Islet of Langerhans (tissue), 1 donor: ENCODE data around the gene SNX10.
A peak's percentile ranks its signal among the peaks of the same experiment; 100 is the strongest.

Experiments
- FAIRE-seq: peaks from one replicate; lab custom pipeline; 2011; peaks lifted over from hg19 to GRCh38; lab: Jason Lieb, UNC

The SNX10 gene

GRCh38 chr7:26369593-26369992 is 77.9 kb downstream of the SNX10 start:
- FAIRE-seq, result peak; percentile 95

DNA sequence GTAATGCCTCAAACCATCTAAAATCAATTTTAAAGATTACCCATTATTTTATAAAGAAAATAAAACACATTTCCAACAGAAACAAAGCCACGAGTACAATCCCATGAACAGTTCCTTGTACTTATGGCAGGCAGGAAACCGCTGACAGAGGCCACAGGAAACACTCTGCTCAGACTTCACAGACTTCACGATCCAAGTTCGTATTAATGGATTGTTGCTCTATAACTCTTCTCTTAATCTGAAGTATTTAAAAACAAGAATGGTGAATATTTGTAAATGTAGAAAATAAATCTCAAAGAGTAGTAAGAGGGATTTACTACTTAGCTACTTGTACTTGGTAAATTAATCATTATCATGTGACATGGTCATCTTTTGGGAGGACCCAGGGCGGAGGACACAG is 78.3 kb downstream of the SNX10 start:
- no peak for FAIRE-seq

DNA sequence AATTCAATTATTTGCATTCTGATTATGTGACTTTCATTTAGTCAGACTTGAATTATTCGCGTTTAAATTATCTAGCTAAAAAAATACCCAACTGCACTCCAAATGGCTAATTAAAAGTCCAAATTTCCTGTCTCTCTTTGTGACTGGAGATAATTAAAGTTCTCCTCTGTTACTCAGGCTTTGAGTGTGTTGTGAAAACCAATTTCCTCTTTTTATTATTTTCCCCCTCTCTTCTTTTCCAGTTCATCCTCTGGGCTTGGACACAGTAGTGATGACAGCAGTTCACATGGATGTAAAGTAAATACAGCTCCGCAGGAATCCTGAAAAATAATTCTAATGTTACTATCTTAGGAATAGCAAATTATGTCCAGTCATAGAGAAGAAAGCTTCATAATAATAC is 80.6 kb downstream of the SNX10 start:
- FAIRE-seq, result no peak

GRCh38 chr7:26372704-26373103 is 81.0 kb downstream of the SNX10 start:
- peak; percentile 62 for FAIRE-seq

- peak; percentile 83 for FAIRE-seq
Measured at GRCh38 chr7:26374647-26375373, 83.1 kb downstream of the SNX10 start.

DNA sequence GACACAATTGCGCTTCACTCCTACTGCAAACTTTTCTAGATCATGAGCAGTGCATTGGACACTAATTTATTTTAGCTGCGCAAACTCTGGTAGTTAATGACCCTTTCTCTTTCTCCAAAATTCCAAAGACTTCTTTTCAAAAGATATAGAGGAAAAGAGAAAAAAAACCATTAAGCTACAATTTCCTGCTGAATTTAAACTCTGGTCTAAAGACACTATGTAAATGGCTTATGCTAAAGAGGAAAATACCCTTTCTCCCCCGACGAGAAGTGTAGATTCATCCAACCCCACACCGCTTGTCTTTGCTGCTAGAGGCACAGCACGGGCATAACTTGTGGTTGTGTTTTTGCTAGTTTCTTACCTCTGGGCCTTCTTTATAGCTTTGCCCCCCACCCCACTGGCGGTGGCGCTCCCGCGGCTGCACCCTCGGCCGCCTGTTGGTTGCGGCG is 84.1 kb downstream of the SNX10 start:
- FAIRE-seq, result no peak

DNA sequence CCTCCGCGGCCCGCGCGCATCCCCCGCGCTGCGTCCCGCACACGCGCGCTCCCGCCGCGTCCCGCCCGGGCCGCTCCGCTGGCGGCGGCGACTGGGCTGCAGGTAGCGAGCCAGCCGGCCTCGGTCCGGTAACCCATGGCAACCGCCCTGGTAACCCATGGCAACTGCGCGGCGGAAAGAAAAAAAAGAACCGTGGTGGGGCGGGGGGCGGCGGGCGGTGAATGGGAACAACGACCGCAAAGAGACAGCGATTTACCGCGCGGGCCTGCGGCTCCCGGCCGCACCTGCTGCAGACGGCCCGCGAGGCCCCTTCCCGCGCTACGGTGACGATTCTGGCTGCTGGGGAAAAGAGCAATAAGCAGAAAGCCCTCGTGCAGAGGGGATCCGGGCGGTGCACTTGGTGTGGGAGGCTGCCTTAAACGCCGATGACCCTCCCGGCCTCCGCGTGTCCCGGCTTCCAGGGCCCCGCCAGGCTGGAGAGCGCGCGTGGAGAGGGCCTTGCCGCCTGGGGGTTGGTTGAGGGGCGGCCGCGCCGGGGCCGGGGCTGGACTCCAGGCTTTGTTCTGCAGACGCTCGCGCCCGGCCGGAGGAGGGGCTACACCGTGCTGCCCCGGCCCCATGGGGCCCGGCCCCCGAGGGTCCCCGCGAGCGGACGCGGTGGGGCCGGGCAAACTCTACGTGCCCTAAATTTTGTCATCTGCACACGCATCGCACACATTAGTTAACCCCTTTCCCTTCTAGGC is 84.7 kb downstream of the SNX10 start:
- FAIRE-seq, result no peak

- no peak for FAIRE-seq
Measured at GRCh38 chr7:26378016-26378415, 86.4 kb downstream of the SNX10 start.

- FAIRE-seq, result no peak
Measured at GRCh38 chr7:26379711-26380110, 88.0 kb downstream of the SNX10 start.

- no peak for FAIRE-seq
Measured at GRCh38 chr7:26381476-26382353, 90.1 kb downstream of the SNX10 start.

DNA sequence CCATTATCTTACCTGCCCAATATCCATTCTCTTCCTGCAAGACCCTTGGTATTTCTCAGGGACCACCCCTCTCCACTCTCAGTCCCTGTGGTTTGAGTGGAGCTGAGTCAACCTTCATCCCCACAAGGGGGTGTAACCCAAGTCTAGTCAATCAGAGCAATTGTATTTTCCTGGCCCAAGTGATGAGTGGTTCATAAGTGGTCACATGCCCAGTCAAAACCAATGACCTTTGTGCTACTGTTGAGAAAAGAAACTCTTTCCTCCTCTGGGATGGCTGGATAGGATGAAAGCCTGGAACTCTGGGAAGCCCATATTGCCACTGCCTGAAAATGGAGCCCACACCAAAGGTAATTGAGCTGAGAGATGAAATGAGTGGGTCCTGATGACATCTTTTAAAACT is 93.6 kb downstream of the SNX10 start:
- no peak for FAIRE-seq

GRCh38 chr7:26387731-26388130 is 96.1 kb downstream of the SNX10 start:
- no peak for FAIRE-seq

DNA sequence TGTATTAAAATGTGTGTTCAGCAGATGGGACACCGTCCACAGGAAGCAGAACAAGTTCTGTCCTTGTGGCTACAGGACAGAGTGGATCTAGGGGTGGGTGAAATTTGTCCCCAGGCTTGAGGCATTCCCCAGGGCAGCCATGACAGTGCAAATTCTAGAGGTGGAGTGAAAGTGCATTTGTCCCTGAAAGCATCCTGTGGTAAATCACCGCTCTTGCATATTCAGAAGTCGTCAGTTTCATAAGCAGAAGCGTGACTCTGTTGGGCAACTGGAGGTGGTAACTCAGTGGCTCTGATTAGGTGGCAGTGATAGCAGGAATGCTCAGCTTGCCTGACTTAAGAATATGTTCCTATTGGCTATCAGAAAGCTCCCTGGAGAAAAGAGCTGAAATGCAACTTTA is 96.6 kb downstream of the SNX10 start:
- no peak for FAIRE-seq

DNA sequence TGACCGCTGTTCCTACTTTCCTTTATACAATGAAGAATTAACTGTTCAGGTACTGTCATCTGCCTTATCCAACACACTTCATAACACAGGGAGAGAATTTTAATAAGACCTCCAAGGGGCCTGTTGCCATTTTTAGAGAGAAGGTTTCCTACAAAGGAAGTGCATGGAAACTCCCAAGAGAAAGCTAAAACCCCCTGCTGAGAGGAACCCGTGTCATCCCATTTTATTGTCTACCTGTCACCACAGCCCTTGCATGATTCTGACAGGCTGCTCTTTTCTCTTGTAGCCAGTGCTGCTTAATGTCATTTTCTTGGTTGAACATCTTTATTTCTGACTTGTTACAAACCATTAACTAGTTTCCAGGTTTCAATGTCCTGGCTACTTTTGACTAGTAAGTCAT is 98.4 kb downstream of the SNX10 start:
- FAIRE-seq, result no peak

GRCh38 chr7:26393818-26394217 is 102.2 kb downstream of the SNX10 start:
- no peak for FAIRE-seq

- no peak for FAIRE-seq
Measured at GRCh38 chr7:26397332-26397731, 105.7 kb downstream of the SNX10 start.

DNA sequence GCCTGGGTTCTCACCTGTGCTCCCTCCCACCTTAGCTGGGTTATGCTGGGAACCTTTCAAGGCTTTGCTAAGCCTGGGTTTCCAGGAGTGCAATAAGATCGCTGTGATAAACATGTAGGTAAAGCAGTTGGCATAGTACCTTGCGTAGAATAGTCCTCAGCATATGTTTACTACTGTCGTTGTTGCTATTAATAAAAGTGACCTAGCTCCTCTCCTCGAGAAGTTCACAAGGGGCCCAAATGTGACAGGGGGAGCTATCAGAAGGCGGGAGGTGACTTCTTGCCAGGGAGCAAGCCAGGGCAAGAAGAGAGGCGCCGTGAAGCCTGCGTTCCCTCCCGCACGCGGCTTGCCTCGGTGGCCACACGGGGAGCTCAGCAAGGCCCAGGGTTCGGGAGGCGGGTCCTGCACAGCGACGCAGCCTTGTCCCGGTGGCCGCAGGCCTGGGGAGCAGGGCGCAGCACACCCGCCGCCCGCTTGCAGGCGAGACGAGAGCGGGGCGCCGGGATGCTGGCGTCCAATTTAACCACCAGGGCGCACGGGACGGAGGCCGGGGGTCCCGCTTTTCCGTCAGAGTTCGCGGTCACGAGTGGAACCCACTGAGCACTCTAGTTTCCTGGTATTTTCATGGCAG is 106.2 kb downstream of the SNX10 start:
- FAIRE-seq, result no peak

- no peak for FAIRE-seq
Measured at GRCh38 chr7:26398427-26398755, 106.7 kb downstream of the SNX10 start.

DNA sequence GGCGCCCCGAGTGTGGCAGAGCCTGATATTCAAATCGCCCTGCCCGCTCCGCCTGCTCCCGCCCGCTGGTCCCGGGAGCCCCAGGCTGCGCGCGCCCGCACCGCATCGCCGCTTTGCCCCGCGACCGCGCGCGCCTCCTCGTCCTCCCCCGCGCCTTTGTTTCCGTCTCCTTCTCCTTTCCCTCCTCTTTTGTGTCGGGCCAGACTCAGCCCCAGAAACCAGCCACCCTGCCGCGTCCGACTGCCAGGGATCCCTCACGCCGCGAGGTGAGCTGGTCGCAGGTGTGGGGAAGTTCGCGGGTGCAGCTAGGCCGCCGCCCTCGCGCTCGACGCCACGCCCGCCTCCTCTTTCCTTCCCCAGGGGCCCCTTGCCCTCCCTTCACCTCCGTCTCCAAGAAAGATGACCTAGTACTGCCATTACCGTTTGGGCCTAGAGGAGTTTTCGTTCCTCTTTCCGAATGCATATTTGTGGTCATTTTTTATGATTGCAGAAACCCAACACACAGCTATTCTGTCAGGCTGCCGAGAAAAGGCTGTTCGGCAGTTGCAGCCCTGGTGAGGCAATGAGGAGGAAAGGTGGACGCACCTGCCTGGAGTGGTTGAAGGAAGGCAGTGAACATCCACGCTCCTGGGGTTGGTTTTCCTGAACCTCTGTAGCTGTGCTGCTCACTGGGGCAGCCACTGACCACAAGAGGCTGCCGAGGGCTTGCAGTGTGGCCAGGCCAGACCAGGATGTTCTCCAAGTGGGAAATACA is 107.3 kb downstream of the SNX10 start:
- no peak for FAIRE-seq

DNA sequence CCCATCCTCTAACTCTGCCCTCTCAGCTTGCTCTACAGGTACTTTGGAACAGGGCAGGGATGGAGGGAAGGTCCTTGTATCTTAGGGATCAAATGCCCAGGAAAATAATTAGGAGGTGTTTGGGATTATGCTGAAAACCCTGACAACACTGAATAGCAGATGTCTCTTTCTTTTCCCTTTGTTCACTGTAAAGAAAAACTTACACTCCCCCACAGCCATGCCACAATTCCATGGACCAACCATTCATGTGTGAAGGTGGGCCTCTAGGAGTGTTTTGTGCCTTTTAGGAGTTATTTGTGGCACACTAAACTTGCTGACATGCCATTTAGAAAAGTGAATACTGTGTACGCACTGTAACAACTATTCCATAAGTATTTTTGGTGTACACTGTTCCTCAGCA is 108.1 kb downstream of the SNX10 start:
- no peak for FAIRE-seq

DNA sequence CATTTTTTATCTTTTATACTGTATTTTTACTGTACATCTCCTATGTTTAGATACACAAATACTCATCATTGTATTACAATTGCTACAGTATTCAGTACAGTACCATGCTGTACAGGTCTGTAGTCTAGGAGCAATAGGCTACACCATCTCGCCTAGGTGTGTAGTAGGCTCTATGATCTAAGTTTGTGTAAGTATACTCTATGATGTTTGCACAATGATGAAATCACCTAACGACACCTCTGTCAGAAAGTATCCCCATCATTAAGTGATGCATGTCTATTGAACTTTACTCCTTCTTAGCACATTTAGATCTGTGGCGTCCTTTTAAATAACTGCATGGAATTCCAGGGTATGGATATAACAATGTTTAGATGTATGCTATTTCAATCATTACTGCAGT is 112.0 kb downstream of the SNX10 start:
- FAIRE-seq, result no peak
